GM21360 (cell line): ENCODE measurements around the gene CDC42BPB.
"Not testable (repeated sequence)": the region's sequence is repeated elsewhere in the genome, so short reads cannot be mapped to it uniquely, and the experiment has no call there.

ENCODE experiments used
- ATAC-seq: cut with Tn5 transposase; IDR thresholded peaks from one replicate; pipeline ENCODE4 v1.9.1; 2021; ENCODE audit warnings: mild to moderate bottlenecking, moderate library complexity; ENCODE audit not compliant: unreplicated experiment

CDC42BPB gene

GRCh38 chr14:103050935-103051334 lies 6.4 kb downstream of the CDC42BPB start:
- no peak for ATAC-seq

GRCh38 chr14:103047453-103047852 lies 9.9 kb downstream of the CDC42BPB start:
- not testable (repeated sequence) for ATAC-seq

DNA sequence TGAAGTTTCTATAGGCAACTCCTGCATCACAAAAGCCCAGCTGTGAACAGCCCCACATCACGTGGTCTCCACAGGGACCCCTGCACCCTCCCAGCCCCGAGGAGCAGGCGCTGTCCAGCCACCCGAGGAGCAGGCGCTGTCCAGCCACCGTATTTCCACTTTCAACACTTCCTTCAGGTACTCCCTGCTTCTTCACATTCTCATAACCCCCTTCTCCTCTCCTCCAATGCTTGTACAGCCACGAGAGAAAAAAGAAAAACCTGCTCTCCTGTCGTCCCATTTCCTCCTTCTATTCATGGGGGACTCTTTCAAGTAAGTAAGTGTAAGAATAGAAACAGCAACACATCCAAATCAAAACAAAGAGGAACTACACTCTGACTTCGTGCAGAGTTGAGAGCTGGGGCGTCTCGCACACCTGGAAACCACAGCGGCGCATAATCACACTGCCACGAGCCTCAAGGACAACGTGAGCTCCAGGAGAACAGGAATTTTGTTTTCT lies 11.9 kb downstream of the CDC42BPB start:
- no peak for ATAC-seq

GRCh38 chr14:103043257-103044015 lies 13.9 kb downstream of the CDC42BPB start:
- no peak for ATAC-seq

GRCh38 chr14:103041464-103041863 lies 15.9 kb downstream of the CDC42BPB start:
- no peak for ATAC-seq

- ATAC-seq: no peak
These were observed 23.7 kb downstream of the CDC42BPB start for GRCh38 chr14:103033681-103034096.

DNA sequence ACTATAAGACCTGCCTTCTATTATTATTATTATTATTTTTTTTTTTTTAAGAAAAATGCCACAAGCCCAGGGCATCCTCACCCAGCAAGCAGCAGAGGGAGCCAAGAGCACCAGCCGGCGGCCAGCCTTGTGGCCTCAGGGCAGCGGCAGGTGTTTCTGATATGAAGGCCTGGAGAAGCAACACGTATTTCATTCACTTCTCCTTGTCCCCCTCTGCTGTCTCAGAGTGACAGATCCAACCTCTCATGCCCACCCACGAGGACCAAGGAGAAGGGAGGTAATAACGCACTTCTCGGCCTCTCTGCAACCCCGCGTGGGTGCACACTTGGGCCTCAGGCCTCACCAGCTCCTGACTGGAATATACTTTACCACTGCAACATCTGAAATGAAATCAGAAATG lies 25.4 kb downstream of the CDC42BPB start:
- ATAC-seq: no peak

GRCh38 chr14:103031566-103031911 lies 25.8 kb downstream of the CDC42BPB start:
- no peak for ATAC-seq

DNA sequence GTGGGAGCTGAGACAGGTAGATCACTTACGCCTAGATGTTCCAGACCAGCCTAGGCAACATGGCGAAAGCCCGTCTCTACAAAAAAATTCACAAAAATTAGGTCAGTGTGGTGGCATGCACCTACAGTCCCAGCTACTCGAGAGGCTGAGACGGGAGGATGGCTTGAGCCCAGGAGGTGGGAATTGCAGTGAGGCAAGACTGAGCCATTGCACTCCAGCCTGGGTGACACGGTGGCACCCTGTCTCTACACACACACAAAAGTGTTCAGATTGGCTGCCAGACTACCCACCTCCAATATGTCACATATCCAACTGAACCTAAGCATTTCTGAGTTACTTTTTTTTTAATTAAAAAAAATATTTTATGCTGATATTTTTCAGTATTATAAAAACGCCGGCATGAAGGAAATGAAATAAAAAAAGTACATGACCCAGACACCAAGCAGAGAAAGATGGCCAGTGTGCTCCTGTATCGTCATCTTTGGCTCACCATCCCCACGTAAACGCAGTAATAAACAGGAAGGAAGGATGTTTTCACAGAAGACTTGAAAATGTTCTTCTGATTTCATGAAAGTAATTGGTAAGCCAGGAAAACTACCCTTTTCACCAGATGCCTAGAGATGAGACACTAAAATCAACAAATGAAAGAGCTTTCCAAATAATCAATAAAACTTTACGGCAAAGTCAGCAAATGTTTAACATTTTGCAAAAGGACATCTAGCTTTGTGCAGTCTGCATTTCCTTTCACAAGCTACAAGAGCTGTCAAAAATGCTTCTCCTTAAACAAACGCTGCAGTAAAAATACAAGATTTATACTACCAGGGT lies 26.4 kb downstream of the CDC42BPB start:
- no peak for ATAC-seq

DNA sequence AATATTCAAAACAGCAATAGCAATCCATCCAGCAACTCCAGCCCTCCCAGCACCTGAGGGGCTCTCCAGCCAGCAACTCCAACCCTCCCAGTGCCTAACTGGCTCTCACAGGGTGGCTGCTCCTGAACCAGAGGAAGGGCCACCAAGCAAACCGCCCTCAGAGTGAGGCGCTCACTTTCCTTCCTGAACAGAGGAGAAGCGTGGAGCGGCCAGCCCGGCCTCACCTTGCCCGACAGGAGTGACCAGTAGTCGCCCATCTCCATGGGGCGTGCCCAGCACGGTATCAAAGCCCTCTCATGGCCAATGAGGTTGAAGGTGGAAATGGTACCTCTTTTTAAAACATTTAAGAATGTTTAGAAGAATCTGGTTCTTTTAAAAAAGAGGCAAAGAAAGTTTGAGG lies 27.4 kb downstream of the CDC42BPB start:
- no peak for ATAC-seq

DNA sequence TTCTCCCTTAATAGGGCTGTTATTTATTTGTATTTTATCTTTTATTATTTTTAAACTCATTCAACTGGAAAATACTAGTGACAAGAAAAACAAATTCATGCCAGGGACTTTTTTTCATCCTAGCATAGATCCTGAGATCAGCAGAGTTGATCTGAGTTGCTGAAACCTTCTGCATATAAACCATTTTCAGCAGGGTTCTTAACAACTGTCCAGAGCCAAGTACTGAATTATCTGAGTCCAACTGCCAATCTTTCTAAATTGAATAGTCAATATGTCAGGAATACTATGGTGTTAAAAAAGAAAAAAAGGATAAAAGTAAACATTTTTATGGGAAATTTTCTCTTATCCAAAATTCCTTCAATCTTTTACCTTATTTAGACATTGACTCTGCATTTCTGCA lies 28.6 kb downstream of the CDC42BPB start:
- ATAC-seq: no peak

DNA sequence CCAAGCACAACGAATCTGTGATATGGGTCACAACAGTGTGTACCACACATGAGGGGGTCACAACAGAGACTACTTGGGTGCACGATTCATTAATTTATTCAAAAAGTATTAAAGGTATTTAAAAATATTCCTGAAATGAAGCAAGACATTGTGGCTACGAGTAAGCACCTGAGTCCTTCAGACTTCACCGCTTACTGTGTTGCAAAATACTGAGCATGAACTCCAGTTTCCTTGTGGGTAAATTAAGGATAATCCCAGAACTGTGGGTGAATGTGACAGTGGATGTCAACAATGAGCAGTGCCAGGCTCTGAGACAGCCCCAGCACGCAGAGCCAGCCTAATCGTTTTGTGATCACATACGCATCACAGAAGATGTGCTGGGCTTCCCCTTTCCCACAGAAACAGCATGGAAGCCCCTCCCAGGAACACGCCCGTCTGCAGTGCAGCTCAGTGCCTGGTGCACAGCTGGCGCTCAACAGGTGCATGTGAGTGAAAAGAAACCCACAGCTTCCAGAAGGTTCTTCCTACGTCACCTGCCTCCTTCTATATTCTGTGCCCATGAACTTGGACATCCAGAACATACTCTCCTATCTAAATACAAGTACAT lies 29.1 kb downstream of the CDC42BPB start:
- ATAC-seq: no peak

DNA sequence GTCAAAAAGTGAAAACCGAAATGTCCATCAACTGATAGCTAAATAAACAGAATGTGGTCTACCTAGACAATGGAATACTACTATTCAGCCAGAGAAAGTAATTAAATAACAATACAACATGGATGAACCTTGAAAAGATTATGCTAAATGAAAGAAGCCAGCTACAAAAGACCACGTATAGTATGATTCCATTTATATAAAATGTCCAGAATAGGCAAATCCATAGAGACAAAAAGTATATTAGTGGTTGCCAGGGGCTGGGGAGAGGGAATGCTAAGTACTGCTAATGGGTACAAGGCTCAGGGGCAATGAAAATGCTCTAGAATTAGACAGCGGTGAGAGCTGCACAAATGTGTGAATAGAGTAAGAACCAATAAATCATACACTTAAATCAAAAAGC lies 29.9 kb downstream of the CDC42BPB start:
- ATAC-seq: no peak

- no peak for ATAC-seq
These were observed 30.4 kb downstream of the CDC42BPB start for GRCh38 chr14:103026988-103027387.

GRCh38 chr14:103026196-103026595 lies 31.2 kb downstream of the CDC42BPB start:
- not testable (repeated sequence) for ATAC-seq

- ATAC-seq: no peak
These were observed 33.4 kb downstream of the CDC42BPB start for GRCh38 chr14:103023881-103024473.

- ATAC-seq: no peak
These were observed 34.7 kb downstream of the CDC42BPB start for GRCh38 chr14:103022685-103023044.

DNA sequence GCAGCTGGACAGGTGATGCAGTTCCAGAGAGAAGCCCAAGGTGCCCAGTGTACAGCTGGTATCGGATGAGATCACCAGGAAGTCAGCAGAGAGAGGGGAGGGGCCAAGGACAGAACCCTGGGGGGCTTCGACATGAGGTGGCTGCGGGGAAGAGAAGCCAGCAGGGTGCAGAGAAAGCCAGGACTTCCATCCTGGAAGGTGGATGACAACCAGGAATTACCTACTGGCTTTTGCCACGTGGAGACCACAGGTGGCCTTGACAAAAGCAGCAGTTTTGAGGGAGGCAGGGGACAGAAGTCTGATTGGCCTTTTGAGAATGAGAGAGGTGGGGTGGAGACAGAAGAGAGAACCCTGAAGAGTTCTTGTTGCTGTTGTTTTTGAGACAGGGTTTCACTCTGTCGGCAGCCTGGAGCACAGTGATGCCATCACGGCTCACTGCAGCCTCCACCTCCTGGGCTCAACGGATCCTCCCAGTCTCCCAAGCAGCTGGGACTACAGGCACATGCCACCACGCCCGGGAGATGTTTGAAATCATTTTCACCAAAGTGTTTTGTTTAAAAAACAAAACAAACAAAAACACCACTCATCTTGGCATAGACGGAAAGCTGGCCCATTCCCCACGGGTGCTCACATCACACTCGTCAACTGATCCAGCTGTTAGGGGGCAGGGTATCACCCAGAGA lies 35.2 kb downstream of the CDC42BPB start:
- no peak for ATAC-seq

DNA sequence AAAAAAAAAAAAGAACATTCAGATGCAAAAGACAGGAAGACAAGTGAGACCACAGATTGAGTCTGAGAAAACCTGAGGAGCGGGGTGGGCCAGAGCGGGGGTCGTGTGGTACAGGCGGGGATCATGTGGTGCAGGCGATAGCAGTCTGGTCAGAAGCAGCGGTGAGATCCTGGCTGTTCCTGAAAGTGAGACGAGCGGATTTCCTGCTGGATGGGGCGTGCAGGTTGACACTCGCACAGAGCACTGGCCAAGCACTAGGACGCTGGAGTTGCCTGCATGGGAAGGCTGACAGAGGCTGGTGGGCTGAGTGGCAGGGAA lies 35.7 kb downstream of the CDC42BPB start:
- no peak for ATAC-seq

DNA sequence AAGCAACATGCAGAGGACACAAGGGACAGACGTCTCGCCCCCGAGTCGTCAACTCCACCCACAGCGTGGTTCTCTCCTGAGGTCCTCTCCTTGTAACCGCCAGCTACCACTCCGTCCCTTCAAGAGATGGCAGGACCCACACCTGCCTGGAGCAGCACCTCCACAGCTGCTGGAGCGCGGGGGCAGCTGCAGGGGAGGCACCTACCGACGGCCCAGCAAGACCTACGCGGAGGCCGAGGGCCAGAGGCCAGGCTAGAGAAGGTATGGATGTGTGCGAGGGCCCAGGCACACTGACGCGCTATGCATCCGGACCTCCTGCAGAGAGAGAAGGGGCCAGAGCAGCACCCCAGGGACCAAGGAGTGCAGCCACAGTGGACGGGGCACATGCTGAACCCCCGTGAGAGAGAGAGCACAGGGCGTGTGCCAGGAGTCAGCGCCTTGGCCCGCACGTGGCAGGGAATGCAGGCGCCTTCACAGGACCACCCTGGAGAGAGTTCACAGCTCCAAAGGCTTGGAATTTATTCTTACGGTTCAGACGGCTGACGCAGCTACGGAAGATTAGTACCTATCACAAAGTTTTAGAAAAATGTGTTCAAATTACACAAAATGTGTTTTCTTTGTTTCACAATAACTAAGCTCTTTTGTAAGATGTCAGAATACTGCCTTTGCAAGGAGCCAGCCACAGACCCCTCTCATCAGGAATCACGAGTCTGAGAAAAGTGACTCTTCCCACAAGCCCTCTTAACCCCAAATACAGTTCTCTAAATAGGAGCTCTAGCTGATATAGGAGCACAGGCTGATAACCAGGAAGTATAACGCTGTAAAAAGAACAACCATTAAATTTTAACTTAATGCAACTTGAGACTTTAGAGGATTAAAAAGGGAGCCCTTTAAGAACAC lies 36.8 kb downstream of the CDC42BPB start:
- no peak for ATAC-seq
